ENCODE measurements around the gene SLFN14.
"Not testable (repeated sequence)": the region's sequence is repeated elsewhere in the genome, so short reads cannot be mapped to it uniquely, and the experiment has no call there.

Gene SLFN14

DNA sequence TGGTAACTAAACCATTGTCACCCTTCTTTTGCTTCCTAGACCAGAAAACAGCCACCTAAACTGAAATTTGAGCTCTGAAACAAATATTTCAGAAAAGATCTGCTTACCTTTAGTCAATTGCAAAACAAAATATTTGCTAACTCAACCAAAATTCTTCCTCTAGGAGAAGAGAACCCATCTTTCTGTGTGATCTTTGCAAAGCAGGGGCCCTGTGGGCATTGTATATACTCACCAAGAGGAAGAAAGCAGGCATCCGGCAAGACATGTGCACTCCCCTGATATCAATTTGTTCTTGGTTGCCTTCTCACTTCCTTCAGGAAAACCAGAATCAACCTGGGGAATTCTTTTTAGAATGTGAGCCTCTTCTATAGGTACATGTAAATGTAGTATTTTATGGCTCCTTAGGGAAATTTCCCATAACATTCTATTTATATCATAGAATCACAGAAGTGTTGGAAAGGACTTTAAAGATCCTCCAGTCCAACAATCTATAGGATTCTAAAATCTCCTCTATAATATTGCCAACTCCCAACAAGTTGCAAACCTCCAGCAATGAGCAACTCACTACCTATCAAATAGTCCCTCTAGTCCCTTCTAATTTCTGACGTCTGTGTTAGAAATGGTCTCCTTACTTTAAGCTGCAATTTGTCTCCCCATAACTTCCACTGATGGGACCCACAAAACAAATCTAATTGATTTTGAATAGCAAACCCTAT lies 966 bp downstream of the SLFN14 start:
- DNase-seq (ENCODE audit: low spot score): peak; percentile 66

DNA sequence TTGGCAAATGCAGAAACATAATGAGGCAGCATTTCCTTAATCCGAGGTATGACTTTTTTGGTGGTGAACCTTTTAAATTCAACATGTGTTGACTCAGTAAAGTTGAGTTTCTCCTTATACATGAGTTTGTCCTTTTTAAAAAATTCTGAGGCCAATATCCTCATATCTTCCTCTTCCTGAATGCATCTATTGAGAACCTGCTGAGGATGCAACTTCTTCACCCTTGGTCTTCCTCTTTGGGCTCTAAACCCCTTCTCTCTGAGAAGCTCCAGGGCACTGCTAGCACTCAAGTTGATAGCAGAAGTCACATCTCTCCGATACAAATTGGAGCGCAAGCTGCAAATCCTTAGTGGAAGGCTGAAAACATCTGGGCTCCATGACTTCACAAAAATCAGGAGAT lies 3.3 kb downstream of the SLFN14 start:
- peak; percentile 64 for DNase-seq (ENCODE audit: low spot score)

DNA sequence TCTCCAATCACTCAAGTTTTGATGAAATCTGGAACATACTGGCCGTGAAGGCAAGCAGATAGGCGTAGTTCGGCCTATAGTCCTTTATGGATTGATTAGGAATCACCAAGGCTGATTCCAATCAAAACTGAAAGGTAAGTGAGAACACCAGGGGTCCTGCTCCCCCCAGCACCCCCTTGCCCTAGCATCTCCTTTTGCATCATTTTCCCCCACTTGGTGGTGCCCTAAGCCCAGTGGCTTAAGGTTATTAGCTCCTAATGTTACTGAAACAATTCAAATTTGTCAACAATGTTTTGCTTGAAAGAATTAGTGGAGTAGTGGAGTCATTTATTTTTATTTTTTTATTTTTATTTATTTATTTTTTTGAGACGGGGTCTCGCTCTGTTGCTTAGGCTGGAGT lies 4.9 kb downstream of the SLFN14 start:
- peak; percentile 64 for DNase-seq (ENCODE audit: low spot score)

DNA sequence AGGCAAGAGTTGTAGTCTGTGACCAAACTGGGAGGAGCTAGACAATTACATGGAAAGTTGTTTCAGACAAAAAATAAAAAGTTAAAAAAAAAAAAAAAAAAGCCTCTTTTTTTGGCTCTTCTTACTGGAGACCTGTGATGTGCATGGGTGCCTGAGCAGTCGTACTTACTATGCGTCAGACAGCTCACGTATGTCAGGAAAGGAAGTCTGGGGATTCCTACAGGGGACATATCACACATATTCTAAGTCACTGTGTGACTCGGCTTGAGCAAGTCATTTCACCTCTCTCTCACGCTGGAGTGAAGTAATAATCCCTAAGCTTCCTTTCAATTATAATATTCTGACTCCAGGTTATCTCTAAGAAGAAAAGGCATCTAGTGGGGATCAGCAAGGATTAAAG lies 6.0 kb downstream of the SLFN14 start:
- peak; percentile 15 for DNase-seq (ENCODE audit: low spot score)

DNA sequence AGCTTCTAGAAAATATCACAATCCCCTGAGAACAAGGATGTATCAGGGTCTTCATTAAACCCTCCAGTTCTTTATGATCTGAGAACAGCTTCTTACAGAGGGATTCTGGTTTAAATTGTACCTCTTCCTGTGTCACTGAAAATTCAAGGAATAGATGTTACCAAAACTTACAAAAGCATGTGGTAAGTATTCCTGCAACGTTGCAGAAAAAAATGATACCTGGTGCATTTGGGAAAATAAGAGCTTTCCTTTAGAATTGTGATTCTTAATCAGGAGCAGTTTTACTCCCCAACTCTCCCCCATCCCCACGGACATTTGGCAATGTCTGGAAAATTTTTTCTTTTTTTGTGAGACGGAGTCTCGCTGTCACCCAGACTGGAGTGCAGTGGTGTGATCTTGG lies 7.3 kb downstream of the SLFN14 start:
- no peak for DNase-seq (ENCODE audit: low spot score)

DNA sequence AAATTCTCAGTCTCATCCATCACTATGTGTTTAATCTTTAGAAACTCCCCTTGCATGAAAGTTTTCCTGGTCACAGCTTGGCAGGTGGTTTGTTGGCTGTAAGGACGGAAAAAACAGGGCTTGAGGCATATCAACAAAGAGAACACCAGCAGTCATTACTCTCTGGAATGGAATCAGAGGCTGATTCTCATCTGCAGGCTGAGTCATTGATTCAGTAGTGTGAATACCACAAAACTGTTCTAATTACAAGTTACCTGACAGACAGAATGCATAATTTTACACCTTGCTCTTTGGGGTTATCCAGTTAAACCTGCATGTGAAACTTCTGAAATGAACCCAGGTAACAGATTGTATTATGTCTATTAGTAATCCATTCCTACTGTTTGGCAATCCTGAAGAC lies 11.6 kb downstream of the SLFN14 start:
- DNase-seq (ENCODE audit: low spot score): no peak

DNA sequence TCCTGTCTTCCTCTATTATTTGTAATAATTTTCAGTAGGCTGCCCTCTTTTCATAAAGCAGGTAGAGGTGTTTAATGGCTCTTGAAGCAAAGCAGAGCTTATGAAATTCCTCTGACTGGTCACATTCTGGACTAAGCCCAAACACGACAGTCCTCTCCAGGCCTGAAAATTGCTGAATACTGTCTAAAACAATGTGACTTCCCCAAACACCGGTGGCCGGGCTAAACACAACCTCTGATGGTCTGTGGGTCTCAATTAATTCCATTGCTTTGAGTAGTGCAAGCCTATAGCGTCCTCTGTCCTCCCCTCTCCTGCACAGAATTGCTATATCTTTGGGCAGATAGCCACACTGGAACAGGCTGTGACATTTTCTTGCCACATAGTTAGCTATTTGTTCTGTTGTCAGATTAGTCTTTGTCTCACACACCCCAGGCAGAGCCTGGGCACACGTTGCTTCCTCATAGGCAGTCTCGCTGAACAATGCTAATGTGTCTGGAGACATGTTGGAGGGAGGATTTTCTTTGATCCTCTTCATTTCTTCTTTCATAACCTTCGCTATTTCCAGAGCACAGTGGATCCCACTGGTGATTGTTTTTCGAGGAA lies 12.3 kb downstream of the SLFN14 start:
- DNase-seq (ENCODE audit: low spot score): no peak

DNA sequence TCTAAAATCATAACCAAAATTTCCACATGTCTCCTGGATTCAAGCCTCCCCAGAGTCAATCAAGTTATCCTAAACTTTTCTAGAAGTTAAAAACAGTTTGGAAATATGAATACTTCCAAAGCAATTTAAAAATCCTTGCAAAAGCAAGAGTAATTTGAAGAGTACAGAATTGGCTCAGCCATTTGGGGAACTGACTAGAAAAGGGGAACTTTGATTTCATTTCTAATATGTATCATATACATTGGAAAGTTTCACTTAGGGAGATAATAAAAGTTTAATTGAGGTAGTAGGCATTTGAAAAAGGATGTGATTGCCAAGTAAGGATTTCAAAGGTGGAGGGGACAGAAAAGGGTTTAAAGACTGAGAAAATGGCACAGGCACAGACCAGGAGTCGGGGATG lies 14.1 kb downstream of the SLFN14 start:
- no peak for DNase-seq (ENCODE audit: low spot score)

DNA sequence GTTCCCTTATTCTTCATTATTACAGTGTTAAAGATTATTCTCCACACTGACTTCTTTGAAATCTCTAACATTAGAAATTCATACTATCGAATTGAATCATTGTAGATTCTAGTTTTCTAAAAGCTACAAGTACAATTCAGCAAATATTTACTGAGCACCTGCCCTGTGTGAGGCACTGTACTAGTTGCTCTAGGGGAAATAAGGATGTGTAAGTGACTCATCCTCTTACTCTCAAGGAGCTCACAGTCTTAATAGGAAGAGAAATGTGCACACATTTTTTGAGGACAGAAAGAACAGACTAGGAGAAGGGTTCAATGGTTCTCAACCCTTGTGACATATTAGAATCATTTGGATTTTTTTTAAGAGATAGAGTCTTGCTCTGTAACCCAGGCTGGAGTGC lies 15.5 kb downstream of the SLFN14 start:
- peak; percentile 5 for DNase-seq (ENCODE audit: low spot score)

DNA sequence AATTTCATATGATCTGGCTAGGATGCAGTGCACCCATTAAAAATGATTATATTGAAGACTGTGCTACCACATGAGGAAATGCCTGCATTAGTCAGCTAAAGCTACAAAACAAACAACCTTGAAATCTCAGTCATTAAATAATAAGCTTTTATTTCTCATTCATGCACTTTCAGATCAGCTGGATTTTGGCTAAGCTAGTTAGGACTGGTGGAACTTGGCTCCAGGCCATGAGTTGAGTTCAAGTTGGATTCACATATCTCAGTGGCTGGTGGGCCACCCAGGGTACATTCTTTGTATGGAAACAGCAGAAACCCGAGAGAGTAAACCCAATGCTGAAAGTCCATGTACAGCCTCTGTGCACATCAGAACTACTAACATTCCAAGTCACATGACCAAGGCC lies 16.8 kb downstream of the SLFN14 start:
- DNase-seq (ENCODE audit: low spot score): peak; percentile 25

DNA sequence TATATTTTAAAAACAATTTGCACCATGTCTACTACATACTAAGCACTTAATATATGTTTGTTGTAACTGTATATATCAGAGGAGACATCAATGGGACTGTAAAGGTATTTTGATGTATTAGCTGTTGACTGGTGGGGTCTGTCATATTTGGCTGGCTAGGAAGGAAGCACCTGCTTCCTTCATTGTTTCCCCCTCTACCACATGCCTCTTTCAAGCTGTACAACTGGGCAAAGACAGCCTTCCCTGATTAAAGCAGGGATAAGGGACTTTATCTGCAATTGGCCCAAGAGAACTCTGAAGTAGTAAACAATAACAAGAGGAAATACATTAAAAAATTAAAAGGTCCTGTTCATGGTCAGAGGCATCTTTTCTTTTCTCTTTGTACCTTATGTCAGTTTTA lies 17.6 kb downstream of the SLFN14 start:
- DNase-seq (ENCODE audit: low spot score): peak; percentile 4

DNA sequence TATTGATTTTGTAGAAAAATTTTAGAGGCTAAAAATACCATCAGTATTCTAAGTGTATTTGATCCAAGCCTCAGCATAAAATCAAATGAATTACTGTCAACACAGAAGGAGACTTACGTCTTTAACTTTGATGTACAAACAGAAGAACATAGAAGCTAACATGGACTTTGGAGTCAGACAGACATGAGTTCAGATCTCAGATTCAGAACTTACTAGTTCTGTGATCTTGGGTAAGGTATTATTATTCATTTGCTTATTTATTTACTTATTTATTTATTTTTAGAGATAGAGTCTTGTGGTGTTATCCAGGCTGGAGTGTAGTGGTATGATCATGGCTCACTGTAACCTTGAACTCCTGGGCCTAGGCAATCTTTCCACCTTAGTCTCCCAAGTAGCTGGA lies 19.2 kb downstream of the SLFN14 start:
- no peak for DNase-seq (ENCODE audit: low spot score)

DNA sequence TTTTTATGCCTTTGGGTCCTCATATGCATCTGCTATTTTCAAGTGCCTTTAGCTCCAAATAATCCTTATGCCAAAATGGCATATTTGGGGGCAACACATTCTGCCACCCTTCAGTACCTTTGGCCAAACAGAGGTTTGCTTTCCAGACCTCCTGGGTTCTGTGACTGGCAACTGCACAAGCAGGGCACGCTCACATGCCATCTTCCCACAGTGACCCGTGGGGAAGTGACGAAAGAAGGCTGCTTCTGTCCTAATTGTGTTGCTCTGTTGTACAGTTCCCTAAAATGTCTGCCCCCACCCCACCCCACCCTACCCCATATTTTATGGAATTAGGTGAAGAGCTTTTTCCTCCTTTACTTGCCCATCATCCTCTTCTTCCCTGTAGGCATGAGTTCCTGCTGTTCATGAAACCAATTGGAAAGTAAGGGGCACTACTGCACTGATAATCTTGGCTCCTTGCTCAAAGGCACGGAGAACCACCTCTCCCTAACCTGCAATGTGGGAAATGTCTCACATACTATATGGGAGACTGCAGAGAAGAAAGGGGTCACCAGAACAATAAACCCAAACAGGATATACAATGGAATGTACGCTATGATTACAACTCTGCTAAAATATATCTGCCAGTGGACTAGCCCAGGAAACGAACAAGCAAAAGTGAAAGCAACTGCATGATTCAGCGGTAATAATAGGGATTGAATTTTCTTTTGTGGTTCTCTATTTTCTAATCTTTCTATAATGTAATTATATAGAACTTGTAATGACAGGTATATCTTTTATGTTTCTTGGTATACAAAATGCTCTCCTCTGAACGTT lies 19.8 kb downstream of the SLFN14 start:
- peak; percentile 71 for DNase-seq (ENCODE audit: low spot score)

DNA sequence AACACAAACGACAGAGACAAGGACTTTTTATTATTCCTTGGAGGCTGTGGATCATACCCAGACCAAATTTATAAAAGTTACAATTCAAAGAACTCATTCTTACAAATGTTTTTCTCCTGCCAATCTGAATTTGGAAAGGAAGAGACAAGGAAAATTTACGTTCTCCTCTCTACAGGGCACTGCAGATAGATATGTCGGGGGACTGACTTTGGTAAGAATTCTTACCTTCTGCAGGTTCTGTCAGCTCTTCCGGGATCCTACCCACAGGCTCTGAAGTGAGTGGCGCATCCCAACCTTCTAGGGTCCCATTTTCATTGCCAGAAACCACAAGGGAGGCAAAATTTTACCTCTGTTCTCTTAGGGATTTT lies 21.0 kb downstream of the SLFN14 start:
- DNase-seq (ENCODE audit: low spot score): no peak

DNA sequence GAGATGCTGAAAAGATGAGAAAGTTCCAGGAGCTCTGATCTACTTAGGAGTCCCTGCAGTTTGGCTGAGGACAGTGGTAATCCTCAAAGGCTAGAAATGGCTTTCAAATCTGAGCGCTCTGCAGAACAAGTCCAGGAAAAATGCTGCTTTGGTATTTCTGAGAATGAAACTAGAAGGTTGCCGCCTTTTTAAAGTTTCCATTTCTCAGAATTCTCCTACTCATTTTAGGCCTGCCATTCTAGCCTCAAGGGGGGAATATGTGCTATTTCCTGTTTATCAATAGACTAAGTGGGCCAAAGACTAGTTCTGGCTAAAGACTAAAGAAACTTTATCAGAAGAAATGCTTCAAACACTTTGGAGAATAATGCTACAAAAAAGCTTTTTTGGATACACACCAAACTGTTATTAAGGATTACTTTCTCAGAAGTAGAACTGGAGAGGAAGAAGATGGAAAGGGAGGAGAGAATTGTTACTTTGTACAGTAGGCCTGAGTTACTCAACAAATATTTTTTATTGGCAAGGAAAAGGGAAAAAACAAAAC lies 22.9 kb downstream of the SLFN14 start, which contains the start of gene SLFN12L:
SLFN12L (minus strand) TSS at position 78 of the 541 bp plus-strand sequence. CDS start 15,314 bp downstream, outside the sequence.
- peak; percentile 4 for DNase-seq (ENCODE audit: low spot score)

DNA sequence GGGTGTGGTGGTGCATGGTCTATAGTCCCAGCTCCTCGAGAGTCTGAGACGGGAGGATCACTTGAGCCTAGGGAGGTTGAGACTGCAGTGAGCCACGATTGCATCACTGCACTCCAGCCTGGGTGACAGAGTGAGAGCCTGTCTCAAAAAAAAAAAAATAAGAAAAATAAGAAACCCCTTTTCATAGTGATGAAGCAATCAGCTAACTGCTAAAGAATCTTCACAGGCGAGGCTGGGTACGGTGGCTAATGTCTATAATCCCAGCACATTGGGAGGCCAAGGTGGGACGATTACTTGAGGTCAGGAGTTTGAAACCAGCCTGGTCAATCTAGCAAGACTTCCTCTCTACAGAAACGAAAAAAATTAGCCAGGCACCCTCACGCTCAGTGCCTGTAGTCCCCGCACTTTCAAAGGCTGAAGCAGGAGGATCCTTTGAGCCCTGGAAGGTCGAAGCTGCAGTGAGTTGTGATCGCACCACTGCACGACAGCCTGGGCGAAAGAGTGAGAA lies 23.9 kb downstream of the SLFN14 start:
- no peak for DNase-seq (ENCODE audit: low spot score)

DNA sequence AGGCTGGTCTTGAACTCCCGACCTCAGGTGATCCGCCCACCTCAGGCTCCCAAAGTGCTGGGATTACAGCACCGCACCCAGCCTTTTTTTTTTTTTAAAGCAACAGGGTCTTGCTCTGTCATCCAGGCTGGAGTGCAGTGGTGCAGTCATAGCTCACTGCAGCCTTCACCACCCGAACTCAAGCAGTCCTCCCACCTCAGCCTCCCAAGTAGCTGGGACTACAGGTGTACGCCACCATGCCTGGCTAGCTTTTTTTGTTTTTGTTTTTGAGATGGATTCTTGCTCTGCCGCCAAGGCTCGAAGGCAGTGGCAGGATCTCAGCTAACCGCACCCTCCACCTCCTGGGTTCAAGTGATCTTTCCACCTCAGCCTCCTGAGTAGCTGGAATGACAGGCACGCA lies 25.2 kb downstream of the SLFN14 start:
- DNase-seq (ENCODE audit: low spot score): not testable (repeated sequence)

DNA sequence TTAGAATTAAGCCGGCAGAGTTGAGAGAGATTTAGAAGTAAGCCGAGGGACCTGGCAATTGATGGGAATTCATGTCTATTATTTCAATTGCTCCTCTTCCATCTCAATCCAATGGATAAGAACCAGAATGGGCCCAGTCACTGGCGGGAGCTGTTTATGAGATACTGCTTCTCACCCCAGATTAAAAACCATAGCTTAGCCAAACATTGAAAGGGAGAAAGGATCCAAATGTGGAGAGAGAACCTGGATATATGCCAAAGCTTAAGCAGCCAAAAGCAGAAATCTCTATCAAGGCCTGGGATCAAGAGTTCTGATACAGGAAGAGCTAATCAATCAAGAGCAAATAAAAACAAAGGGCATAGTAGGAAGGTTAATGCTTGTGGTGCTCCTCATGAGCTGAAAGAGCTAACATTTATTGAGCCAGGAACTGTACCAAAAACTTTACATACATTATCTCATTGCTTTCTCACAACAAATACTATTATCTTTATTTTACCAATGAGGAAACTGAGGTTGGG lies 26.0 kb downstream of the SLFN14 start:
- no peak for DNase-seq (ENCODE audit: low spot score)

DNA sequence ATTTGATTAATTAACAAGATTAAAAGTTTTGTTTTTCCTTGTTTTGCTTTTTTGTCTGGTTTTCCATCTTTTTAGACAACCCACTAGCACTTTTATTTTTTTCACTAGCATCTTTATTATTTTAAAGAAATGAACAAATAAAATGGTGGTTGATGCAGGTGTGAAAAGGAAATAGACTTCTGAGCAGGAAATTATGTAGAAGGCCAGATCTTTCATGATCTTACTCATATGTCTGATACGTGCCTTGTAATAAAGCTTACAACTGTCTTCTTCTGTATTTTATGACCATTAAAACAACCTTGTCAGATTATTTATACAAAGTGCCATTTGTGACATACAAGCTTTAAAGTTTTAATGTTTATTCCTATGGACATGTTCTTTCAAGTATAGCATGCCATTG lies 29.5 kb downstream of the SLFN14 start:
- no peak for DNase-seq (ENCODE audit: low spot score)

DNA sequence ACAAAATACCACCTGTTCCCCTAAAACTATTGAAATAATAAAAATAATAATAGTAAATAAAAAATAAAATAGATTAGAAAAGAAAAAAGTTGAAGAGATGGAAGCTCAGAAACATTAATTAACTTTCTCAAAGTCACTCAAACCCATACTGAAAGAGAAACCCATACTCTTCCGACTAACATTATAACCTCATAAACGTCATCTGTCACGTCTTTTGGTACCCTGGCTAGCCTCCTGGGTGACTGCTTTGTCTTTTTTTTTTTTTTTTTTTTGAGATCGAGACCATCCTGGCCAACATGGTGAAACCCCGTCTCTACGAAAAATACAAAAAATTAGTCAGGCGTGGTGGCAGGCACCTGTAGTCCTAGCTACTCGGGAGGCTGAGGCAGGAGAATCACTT lies 30.8 kb downstream of the SLFN14 start:
- DNase-seq (ENCODE audit: low spot score): no peak

DNA sequence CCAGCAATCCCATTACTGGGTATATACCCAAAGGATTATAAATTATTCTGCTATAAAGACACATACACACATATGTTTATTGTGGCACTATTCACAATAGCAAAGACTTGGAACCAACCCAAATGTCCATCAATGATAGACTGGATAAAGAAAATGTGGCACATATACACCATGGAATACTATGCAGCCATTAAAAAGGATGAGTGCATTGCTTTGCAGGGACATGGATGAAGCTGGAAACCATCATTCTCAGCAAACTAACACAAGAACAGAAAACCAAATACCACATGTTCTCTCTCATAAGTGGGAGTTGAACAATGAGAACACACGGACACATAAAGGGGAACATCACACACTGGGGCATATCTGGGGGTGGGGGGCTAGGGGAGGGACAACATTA lies 31.3 kb downstream of the SLFN14 start:
- not testable (repeated sequence) for DNase-seq (ENCODE audit: low spot score)

DNA sequence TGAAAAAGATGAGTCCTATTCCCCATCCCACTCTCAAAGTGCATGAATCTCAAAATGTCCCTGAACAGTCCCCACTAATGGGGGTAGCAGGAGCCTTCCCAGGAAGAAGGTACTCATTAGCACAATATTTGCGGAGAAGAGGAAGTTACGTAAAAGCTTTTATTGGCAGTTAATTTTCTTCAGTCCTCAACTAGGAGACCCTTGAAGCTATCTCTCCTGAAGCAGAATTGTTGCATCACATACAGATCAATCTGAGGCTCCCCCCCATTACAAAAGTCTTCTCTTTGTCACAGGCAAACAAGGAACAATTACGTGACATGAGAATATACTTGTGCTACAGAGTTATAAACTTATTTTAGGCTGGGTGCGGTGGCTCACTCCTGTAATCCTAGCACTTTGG lies 37.3 kb downstream of the SLFN14 start:
- no peak for DNase-seq (ENCODE audit: low spot score)

Data from hematopoietic multipotent progenitor cell treated with erythropoietin and hydrocortisone succinate and interleukin-3 and kit ligand, for 17 days (in vitro differentiated cells).